Immature natural killer cell (primary cell): ENCODE results near the gene ADA. TPM values are rescaled to one million over a fixed set of nuclear protein-coding genes. Genes with fewer than 3 reads are reported as not detected.

Experiments
- DNase-seq, 3 donors: peaks; one replicate each; pipeline ENCODE4 v3.0.0; 2022; ENCODE audit warnings: mixed read lengths in 1 of 3
- H3K27ac Mint-ChIP-seq, 6 donors: one replicate each; pipeline ENCODE4 v1.8.0; 2020; ENCODE audit warnings: mixed read lengths in 6 of 6, mild to moderate bottlenecking in 5 of 6, inconsistent platforms in 4 of 6, moderate library complexity in 3 of 6
- H3K27me3 Mint-ChIP-seq, 3 donors: one replicate each; pipeline ENCODE4 v1.8.0; 2020 to 2021; ENCODE audit warnings: low read depth in 3 of 3, mild to moderate bottlenecking in 3 of 3, mixed read lengths in 3 of 3, moderate library complexity in 3 of 3, inconsistent platforms in 1 of 3
- H3K36me3 Mint-ChIP-seq, 3 donors: one replicate each; pipeline ENCODE4 v1.8.0; 2020; ENCODE audit warnings: mixed read lengths in 3 of 3, inconsistent platforms in 2 of 3, mild to moderate bottlenecking in 2 of 3
- H3K4me1 Mint-ChIP-seq, 2 donors: one replicate each; pipeline ENCODE4 v1.8.0; 2020; ENCODE audit warnings: inconsistent platforms in 2 of 2, mild to moderate bottlenecking in 2 of 2, mixed read lengths in 2 of 2, moderate library complexity in 1 of 2
- H3K4me3 Mint-ChIP-seq, 5 donors: one replicate each; pipeline ENCODE4 v1.8.0; 2020; ENCODE audit warnings: mild to moderate bottlenecking in 5 of 5, mixed read lengths in 5 of 5, inconsistent platforms in 3 of 5, moderate library complexity in 3 of 5
- H3K9me3 Mint-ChIP-seq, 6 donors: one replicate each; pipeline ENCODE4 v1.8.0; 2020; ENCODE audit warnings: mild to moderate bottlenecking in 6 of 6, mixed read lengths in 6 of 6, inconsistent platforms in 4 of 6, moderate library complexity in 3 of 6
- polyA plus RNA-seq, 3 donors: library from polyadenylated mRNA; unstranded; fragments of 300-500 nt; fragmentation: Illumina TruSeq; gene quantifications; one replicate each; pipeline ENCODE4 v1.2.3, GENCODE V29; 2021

Gene ADA
- polyA plus RNA-seq, 3 donors from 2014 or later, result 96.9 to 150 (median 124) TPM

DNA sequence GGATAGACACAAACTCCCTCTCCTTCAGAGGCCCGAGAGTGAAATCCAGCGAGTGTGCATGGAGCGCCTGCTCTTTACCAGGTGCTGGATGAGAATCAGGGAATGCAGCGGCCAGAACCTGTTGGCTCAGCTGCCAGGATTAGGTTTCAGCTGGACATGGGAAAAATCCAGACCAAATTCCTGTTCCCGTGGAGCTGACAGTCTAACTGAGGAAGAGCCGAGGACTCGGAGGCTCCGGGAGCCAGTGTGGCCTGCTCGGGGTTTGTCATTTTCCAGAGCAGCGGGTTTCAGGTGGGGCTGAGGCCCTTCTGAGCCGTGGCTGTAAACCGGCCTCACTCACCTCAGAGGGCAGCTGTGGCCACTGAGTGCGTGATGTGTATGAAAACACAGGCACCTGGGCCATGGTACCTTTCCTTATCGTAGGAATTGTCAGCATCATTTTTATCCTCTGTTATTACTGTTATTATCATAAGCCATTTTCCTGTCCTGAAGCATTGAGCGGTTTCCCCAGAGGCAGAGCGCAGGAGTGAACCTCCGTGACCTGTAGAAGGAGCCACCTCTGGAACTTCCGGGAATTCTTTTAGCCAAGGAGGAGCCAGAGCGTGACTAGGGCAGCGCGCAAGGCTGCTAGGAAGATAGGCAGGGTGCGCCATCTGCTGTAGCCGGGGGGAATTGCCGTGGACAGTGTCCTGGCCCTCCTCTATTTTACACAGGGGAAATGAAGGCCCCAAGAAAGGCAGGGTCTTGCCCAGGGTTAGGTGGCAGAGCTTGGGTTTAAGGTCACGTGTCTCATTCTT lies 41.8 kb downstream of the ADA start:
- peak overlapping the region; percentile 69 to 79 (median 74) for H3K4me3 Mint-ChIP-seq
- peaks cover 15 to 19% (median 16%) of the 10 kb centered on the region in 3 donors for H3K27me3 Mint-ChIP-seq
- H3K4me1 Mint-ChIP-seq, result peaks cover 33 to 43% of the 10 kb centered on the region in 2 donors
- DNase-seq, result peak; percentile 82 to 84 (median 84)
- H3K27ac Mint-ChIP-seq, result peak overlapping the region; percentile 95 to 100 (median 98)
- peaks cover 0 to 7% (median 6%) of the 10 kb centered on the region in 3 donors for H3K36me3 Mint-ChIP-seq
- no peaks in the 10 kb centered on the region for H3K9me3 Mint-ChIP-seq

- Mint-ChIP-seq H3K36me3 (peaks cover 0 to 4% (median 3%) of the 10 kb centered on the region in 3 donors), H3K4me3 (peak overlapping the region in 1 of 5 donors; percentile 18), H3K27ac (peak overlapping the region; percentile 63 to 100 (median 75)), H3K4me1 (peaks cover 32 to 37% of the 10 kb centered on the region in 2 donors), H3K9me3 (no peaks in the 10 kb centered on the region), H3K27me3 (peaks cover 15 to 19% (median 16%) of the 10 kb centered on the region in 3 donors)
- no peak for DNase-seq
Observed at GRCh38 chr20:44609006-44609515, 42.4 kb downstream of the ADA start.

DNA sequence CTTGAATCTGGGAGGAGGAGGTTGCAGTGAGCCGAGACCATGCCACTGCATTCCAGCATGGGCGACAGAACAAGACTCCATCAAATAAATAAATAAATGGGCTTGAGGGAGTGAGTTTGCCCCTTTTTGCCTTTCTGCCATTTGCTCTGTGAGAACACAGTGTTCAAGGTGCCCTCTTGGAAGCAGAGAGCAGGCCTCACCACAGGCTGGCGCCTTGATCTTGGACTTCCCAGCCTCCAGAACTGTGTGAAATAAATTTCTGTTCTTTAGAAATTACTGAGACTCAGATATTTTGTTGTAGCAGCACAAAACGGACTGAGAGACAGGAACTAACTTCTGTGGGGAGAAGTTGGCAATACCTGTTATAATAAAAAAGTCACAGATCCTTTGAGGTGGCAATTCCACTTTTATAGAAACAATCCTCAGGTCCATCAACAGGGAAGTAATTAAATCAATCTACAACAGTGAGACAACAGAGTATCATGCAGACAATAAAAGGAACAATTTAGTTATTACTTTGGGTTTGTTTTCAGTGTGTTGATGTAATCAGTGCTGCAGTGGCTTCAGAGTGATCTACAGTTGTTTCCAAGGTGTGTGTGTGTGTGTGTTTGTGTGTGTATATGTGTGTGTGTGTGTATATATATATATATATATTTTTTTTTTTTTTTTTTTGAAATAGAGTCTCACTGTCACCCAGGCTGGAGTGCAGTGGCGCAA lies 44.6 kb downstream of the ADA start:
- Mint-ChIP-seq H3K4me1 (peaks cover 28 to 33% of the 10 kb centered on the region in 2 donors), H3K36me3 (no peaks in the 10 kb centered on the region), H3K27ac (peak overlapping the region in 1 of 6 donors; percentile 71), H3K4me3 (no peak overlapping the region), H3K9me3 (no peaks in the 10 kb centered on the region), H3K27me3 (peaks cover 15 to 19% (median 15%) of the 10 kb centered on the region in 3 donors)
- DNase-seq, result no peak

DNA sequence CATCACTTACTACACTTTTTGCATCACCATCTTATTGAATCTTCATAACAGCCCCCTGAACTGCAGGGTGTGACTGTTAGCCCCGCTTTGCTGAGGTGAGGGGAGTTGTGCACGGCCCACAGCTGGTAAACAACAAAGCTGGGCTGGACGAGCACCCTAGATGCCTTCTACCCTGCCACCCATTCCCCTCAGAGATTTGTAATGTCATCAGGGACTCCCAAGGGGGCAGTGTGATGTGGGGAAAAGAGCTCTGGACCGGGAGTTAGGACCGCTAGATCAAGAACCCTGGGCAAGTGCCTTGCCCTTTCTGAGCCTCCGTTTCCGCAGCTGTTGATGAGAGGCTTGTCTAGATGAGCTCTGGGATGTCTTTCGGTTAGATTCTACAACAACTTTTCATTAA lies 48.2 kb downstream of the ADA start:
- DNase-seq, result no peak
- Mint-ChIP-seq H3K4me1 (peaks cover 8 to 10% of the 10 kb centered on the region in 2 donors), H3K27me3 (peaks cover 1 to 2% (median 1%) of the 10 kb centered on the region in 3 donors), H3K36me3 (no peaks in the 10 kb centered on the region), H3K27ac (no peak overlapping the region), H3K9me3 (no peaks in the 10 kb centered on the region), H3K4me3 (no peak overlapping the region)

DNA sequence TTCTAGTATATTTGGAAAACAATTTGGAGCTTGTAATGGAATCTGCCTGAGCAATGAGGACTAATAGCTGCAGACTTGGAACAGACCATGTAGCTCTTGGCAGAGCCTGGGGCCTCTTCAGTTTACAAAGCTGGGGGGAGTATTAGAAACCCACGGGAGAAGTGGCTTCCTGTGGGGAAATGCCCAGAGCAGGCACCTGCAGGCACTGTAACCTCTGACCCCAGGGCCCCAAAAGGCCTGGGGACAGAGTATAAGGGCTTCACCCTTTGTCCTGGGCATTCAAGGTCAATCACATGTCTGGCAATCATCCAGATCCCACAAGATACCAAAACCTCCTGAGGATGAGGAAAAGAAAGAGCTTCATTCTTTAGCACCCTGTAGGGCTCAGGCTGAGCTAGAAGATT lies 49.7 kb downstream of the ADA start:
- peaks cover 15 to 16% of the 10 kb centered on the region in 2 donors for H3K4me1 Mint-ChIP-seq
- H3K9me3 Mint-ChIP-seq, result no peaks in the 10 kb centered on the region
- peaks cover 1 to 3% (median 2%) of the 10 kb centered on the region in 3 donors for H3K27me3 Mint-ChIP-seq
- no peak for DNase-seq
- H3K27ac Mint-ChIP-seq, result no peak overlapping the region
- no peaks in the 10 kb centered on the region for H3K36me3 Mint-ChIP-seq
- no peak overlapping the region for H3K4me3 Mint-ChIP-seq

DNA sequence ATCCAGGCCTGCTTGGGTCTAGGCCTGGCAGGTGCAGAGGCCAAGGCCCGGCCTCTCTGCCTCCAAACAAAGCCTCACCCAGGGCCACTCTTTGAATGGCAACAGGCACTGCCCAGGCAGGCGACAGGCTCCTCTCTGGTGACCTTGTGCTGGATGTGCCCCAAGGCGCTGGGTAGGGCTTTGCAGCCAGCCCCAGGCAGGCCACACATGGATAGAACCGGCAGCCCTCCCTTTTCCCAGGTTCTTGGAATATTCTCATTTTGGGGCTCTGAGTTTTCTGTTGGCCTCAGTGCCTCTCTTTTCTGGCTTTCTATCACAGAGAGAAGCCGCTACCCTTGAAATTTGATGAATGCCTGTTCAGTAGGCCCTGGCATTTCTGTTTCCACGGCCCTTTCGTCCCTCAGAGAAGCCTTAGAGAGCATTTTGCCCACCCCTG lies 50.2 kb downstream of the ADA start:
- Mint-ChIP-seq H3K27ac (no peak overlapping the region), H3K36me3 (no peaks in the 10 kb centered on the region), H3K9me3 (no peaks in the 10 kb centered on the region), H3K27me3 (peaks cover 1 to 3% (median 2%) of the 10 kb centered on the region in 3 donors), H3K4me3 (no peak overlapping the region), H3K4me1 (peaks cover 15 to 16% of the 10 kb centered on the region in 2 donors)
- no peak for DNase-seq

- Mint-ChIP-seq H3K4me1 (peaks cover 15 to 16% of the 10 kb centered on the region in 2 donors), H3K27ac (no peak overlapping the region), H3K4me3 (no peak overlapping the region), H3K9me3 (no peaks in the 10 kb centered on the region), H3K36me3 (no peaks in the 10 kb centered on the region), H3K27me3 (peaks cover 1 to 2% (median 2%) of the 10 kb centered on the region in 3 donors)
- DNase-seq, result no peak
Observed at GRCh38 chr20:44600758-44601201, 50.7 kb downstream of the ADA start.

- Mint-ChIP-seq H3K9me3 (no peaks in the 10 kb centered on the region), H3K4me3 (no peak overlapping the region), H3K36me3 (no peaks in the 10 kb centered on the region), H3K27ac (no peak overlapping the region), H3K27me3 (peaks cover 1 to 2% (median 2%) of the 10 kb centered on the region in 3 donors), H3K4me1 (peaks cover 15 to 16% of the 10 kb centered on the region in 2 donors)
- DNase-seq, result no peak
Observed at GRCh38 chr20:44600301-44600700, 51.2 kb downstream of the ADA start.

- DNase-seq, result no peak
- H3K9me3 Mint-ChIP-seq, result no peaks in the 10 kb centered on the region
- peaks cover 0 to 2% (median 2%) of the 10 kb centered on the region in 3 donors for H3K27me3 Mint-ChIP-seq
- H3K36me3 Mint-ChIP-seq, result no peaks in the 10 kb centered on the region
- no peak overlapping the region for H3K4me3 Mint-ChIP-seq
- H3K27ac Mint-ChIP-seq, result peak overlapping the region in 2 of 6 donors; percentile 31 to 55
- H3K4me1 Mint-ChIP-seq, result peaks cover 15 to 16% of the 10 kb centered on the region in 2 donors
Observed at GRCh38 chr20:44599715-44600114, 51.8 kb downstream of the ADA start.

DNA sequence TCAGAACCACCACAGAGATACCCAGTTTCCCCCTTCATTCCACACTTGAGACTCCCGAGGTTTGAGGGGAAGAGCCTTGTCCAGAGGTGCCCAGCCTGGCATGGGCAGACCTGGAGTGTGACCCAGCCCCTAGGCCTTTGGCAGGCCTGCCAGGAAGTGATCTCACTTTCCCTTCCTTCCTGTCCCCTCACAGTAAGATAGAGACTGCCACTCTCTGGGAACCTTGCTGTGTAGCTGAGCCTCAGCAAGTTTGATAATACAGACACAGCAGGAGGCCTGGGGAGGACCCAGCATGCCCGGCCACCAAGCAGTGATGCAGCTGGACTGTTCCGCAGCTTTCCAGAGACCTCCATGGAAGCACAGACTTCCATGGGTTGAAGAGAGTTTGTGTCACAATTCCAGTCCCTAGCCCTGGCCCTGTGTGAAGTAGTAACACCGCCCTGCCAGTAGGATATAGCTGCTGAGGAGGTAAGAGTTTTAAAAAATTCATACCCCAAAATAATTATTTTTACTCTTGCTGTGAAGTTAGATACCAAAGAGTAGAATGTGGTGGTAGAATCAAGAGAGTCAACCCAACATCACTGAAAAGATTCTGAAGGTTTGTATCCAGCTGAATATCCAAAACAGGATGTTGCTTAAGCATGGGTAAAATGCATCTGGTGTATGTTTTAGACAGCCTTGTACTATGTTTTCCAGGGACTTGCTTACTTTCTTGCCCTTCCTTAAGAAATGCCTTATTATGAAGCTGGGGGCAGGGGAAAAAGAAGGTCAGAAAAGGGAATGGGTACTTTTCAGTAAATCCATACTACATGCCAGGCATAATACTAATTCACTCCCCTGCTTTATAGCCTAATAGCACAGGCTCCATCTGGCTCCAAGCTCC lies 52.8 kb downstream of the ADA start:
- Mint-ChIP-seq H3K4me1 (peaks cover 15 to 16% of the 10 kb centered on the region in 2 donors), H3K9me3 (no peaks in the 10 kb centered on the region), H3K27ac (peak overlapping the region in 5 of 6 donors; percentile 22 to 84 (median 80)), H3K27me3 (peaks cover 0 to 2% (median 2%) of the 10 kb centered on the region in 3 donors), H3K4me3 (peak overlapping the region; percentile 5 to 56 (median 24)), H3K36me3 (no peaks in the 10 kb centered on the region)
- no peak for DNase-seq

DNA sequence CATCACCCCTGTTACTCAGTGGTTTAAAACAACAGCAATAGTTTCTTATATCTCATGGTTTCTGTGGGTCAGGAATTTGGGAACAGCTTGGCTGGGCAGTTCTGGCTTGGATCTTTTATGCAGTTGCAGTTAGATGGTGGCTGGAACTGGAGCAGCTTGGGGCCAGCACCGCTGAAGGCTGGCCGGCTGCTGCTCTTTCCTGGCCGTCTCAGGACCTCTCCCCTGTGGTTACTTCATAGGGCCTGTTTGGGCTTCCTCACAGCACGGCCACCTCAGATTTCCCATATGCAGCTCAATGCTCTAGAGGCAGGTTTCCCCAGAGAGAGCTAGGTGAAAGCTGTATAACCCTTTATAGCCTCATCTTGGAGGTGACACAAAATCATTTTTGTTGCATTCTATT lies 53.6 kb downstream of the ADA start:
- Mint-ChIP-seq H3K36me3 (no peaks in the 10 kb centered on the region), H3K27me3 (peaks cover 0 to 2% (median 2%) of the 10 kb centered on the region in 3 donors), H3K27ac (peak overlapping the region in 5 of 6 donors; percentile 22 to 84 (median 80)), H3K4me3 (peak overlapping the region in 1 of 5 donors; percentile 5), H3K9me3 (no peaks in the 10 kb centered on the region), H3K4me1 (peaks cover 15 to 16% of the 10 kb centered on the region in 2 donors)
- no peak for DNase-seq

GRCh38 chr20:44597516-44597915 lies 54.0 kb downstream of the ADA start:
- H3K27ac Mint-ChIP-seq, result peak overlapping the region in 3 of 6 donors; percentile 22 to 84 (median 80)
- peaks cover 15 to 16% of the 10 kb centered on the region in 2 donors for H3K4me1 Mint-ChIP-seq
- no peak for DNase-seq
- no peaks in the 10 kb centered on the region for H3K9me3 Mint-ChIP-seq
- no peaks in the 10 kb centered on the region for H3K36me3 Mint-ChIP-seq
- no peak overlapping the region for H3K4me3 Mint-ChIP-seq
- peaks cover 0 to 2% (median 2%) of the 10 kb centered on the region in 3 donors for H3K27me3 Mint-ChIP-seq

- H3K27ac Mint-ChIP-seq, result peak overlapping the region in 1 of 6 donors; percentile 8
- peaks cover 0 to 2% (median 2%) of the 10 kb centered on the region in 3 donors for H3K27me3 Mint-ChIP-seq
- no peak overlapping the region for H3K4me3 Mint-ChIP-seq
- peaks cover 15 to 16% of the 10 kb centered on the region in 2 donors for H3K4me1 Mint-ChIP-seq
- no peaks in the 10 kb centered on the region for H3K9me3 Mint-ChIP-seq
- DNase-seq, result no peak
- H3K36me3 Mint-ChIP-seq, result no peaks in the 10 kb centered on the region
Observed at GRCh38 chr20:44596876-44597275, 54.6 kb downstream of the ADA start.
